ENCODE measurements around the gene NSFL1C. TPM values are rescaled to one million over a fixed set of nuclear protein-coding genes. Genes with fewer than 3 reads are reported as not detected.

The NSFL1C gene
- total RNA-seq, 5 donors from 2014 or later (not counting 1 experiment from before 2014, with no cell fraction given) = 56.7 to 68.7 (median 65.8) TPM

GRCh38 chr20:1477896-1478490, 11.3 kb upstream of the NSFL1C start:
- Histone ChIP-seq H3K9me3 (no peaks in the 10 kb centered on the region), H3K27ac (ENCODE audit: low read length) (no peak overlapping the region), H3K27me3 (replicated peaks in 1 of 2; ENCODE audit: control insufficient read depth in 2 of 2, extremely low read depth in 1 of 2, insufficient read depth in 2 of 2, low read length in 1 of 2) (peaks cover 0 to 21% of the 10 kb centered on the region in 2 experiments), H3K4me3 (ENCODE audit: control insufficient read depth in 1 of 2, extremely low read depth in 1 of 2, low read length in 1 of 2) (no peak overlapping the region), H3K36me3 (ENCODE audit: control insufficient read depth in 2 of 2, extremely low read depth in 1 of 2, insufficient read depth in 1 of 2, low read length in 1 of 2) (no peaks in the 10 kb centered on the region), H3K4me1 (ENCODE audit: control insufficient read depth in 1 of 2, extremely low read depth in 1 of 2, insufficient read depth in 2 of 2, low read length in 2 of 2) (no peaks in the 10 kb centered on the region)
- Mint-ChIP-seq H3K27me3 (peaks cover 15 to 33% of the 10 kb centered on the region in 2 donors), H3K4me1 (no peaks in the 10 kb centered on the region), H3K9me3 (no peaks in the 10 kb centered on the region), H3K27ac (no peak overlapping the region), H3K4me3 (no peak overlapping the region), H3K36me3 (no peaks in the 10 kb centered on the region)
- DNase-seq = no peak
- no peak for ATAC-seq (replicated peaks in 1 of 4)
- ChIA-PET CTCF (no interaction called here), POLR2A (no interaction called here)
- 84% methylated on average over 4 of the region's 7 CpGs for WGBS (ENCODE audit: insufficient coverage)

GRCh38 chr20:1474817-1475603, 8.4 kb upstream of the NSFL1C start:
- Mint-ChIP-seq H3K27ac (no peak overlapping the region), H3K27me3 (peaks cover 11 to 32% of the 10 kb centered on the region in 2 donors), H3K4me1 (no peaks in the 10 kb centered on the region), H3K9me3 (no peaks in the 10 kb centered on the region), H3K36me3 (no peaks in the 10 kb centered on the region), H3K4me3 (no peak overlapping the region)
- POLR2A ChIA-PET = no interaction called here
- no peak for ATAC-seq (replicated peaks in 1 of 4)
- Histone ChIP-seq H3K36me3 (ENCODE audit: control insufficient read depth in 2 of 2, extremely low read depth in 1 of 2, insufficient read depth in 1 of 2, low read length in 1 of 2) (no peaks in the 10 kb centered on the region), H3K4me1 (ENCODE audit: control insufficient read depth in 1 of 2, extremely low read depth in 1 of 2, insufficient read depth in 2 of 2, low read length in 2 of 2) (no peaks in the 10 kb centered on the region), H3K9me3 (no peaks in the 10 kb centered on the region), H3K27me3 (replicated peaks in 1 of 2; ENCODE audit: control insufficient read depth in 2 of 2, extremely low read depth in 1 of 2, insufficient read depth in 2 of 2, low read length in 1 of 2) (peaks cover 0 to 31% of the 10 kb centered on the region in 2 experiments), H3K27ac (ENCODE audit: low read length) (no peak overlapping the region), H3K4me3 (ENCODE audit: control insufficient read depth in 1 of 2, extremely low read depth in 1 of 2, low read length in 1 of 2) (no peak overlapping the region)
- peak in 1 of 35 experiments; percentile 14 for DNase-seq
- WGBS (ENCODE audit: insufficient coverage) = 100% methylated on average over 1 of the region's 4 CpGs
- CTCF ChIA-PET = no interaction called here

DNA sequence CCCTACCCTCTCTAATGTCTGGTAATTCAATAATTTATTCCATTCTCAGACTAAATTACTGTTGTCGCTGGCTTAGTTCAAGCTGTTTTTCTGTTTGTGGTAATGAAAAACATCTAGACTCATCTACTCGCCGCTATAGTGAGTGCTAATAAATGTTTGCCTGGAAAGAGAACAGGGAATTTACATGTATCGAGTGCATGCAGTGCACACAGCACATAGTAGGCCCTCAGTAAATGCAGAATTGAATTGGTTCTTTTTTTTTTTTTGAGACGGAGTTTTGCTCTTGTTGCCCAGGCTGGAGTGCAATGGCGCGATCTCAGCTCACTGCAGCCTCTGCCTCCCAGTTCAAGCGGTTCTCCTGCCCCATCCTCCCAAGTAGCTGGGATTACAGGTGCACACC, 7.7 kb upstream of the NSFL1C start:
- Mint-ChIP-seq H3K27me3 (peaks cover 11 to 30% of the 10 kb centered on the region in 2 donors), H3K4me3 (no peak overlapping the region), H3K36me3 (no peaks in the 10 kb centered on the region), H3K9me3 (no peaks in the 10 kb centered on the region), H3K4me1 (no peaks in the 10 kb centered on the region), H3K27ac (no peak overlapping the region)
- ATAC-seq (replicated peaks in 1 of 4) = no peak
- Histone ChIP-seq H3K4me1 (ENCODE audit: control insufficient read depth in 1 of 2, extremely low read depth in 1 of 2, insufficient read depth in 2 of 2, low read length in 2 of 2) (no peaks in the 10 kb centered on the region), H3K27me3 (replicated peaks in 1 of 2; ENCODE audit: control insufficient read depth in 2 of 2, extremely low read depth in 1 of 2, insufficient read depth in 2 of 2, low read length in 1 of 2) (peaks cover 0 to 36% of the 10 kb centered on the region in 2 experiments), H3K9me3 (no peaks in the 10 kb centered on the region), H3K36me3 (ENCODE audit: control insufficient read depth in 2 of 2, extremely low read depth in 1 of 2, insufficient read depth in 1 of 2, low read length in 1 of 2) (no peaks in the 10 kb centered on the region), H3K27ac (ENCODE audit: low read length) (no peak overlapping the region), H3K4me3 (ENCODE audit: control insufficient read depth in 1 of 2, extremely low read depth in 1 of 2, low read length in 1 of 2) (no peak overlapping the region)
- ChIA-PET CTCF (no interaction called here), POLR2A (no interaction called here)
- no peak for DNase-seq
- 89% methylated on average over 3 of the region's 8 CpGs for WGBS (ENCODE audit: insufficient coverage)

DNA sequence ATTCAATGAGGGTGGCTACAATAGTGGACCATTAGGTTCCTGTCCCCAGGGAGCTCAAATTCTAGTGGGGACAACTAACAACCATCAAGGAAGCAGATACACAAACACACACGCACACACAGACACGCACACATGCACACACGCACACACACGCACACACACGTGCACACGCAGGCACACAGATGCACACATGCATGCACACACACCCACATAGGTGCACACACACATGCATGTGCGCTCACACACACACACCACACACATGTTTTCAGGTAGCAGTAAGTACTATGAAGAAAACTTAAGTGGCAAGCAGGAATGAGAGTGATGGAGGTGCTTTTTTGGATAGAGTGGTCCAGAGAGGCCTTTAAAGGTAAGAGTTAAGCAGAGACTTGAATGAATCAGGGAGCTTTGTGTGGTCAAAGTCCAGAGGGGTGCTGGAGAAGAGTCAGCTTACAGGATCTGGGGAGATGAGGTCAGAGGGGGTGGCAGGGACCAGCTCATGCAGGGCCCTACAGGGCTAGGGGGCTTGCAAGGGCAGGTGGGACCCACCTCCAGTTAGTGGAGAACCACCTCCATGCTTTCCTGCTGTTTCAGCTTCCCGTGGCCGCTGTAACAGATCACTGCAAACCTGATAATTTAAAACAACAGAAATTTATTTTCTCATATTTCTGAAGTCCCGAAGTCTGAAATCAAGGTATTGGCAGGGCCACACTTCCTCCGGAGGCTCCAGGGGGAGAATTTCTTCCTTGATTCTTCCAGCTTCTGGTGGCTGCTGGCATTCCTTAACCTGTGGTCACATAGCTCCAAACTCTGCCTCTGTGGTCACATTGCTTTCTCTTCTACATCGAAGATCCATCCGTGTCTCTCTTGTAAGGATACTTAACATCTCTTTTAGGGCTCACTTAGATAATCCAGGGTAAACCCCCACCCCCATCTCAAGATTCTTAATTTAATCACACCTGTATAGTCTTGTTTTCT, 6.9 kb upstream of the NSFL1C start:
- peaks cover 13 to 29% of the 10 kb centered on the region in 2 donors for H3K27me3 Mint-ChIP-seq
- no peaks in the 10 kb centered on the region for H3K36me3 Mint-ChIP-seq
- no peak overlapping the region for H3K27ac Mint-ChIP-seq
- Histone ChIP-seq H3K36me3 (ENCODE audit: control insufficient read depth in 2 of 2, extremely low read depth in 1 of 2, insufficient read depth in 1 of 2, low read length in 1 of 2) (no peaks in the 10 kb centered on the region), H3K27ac (ENCODE audit: low read length) (no peak overlapping the region), H3K4me1 (ENCODE audit: control insufficient read depth in 1 of 2, extremely low read depth in 1 of 2, insufficient read depth in 2 of 2, low read length in 2 of 2) (no peaks in the 10 kb centered on the region), H3K9me3 (no peaks in the 10 kb centered on the region), H3K27me3 (replicated peaks in 1 of 2; ENCODE audit: control insufficient read depth in 2 of 2, extremely low read depth in 1 of 2, insufficient read depth in 2 of 2, low read length in 1 of 2) (peaks cover 0 to 43% of the 10 kb centered on the region in 2 experiments), H3K4me3 (ENCODE audit: control insufficient read depth in 1 of 2, extremely low read depth in 1 of 2, low read length in 1 of 2) (no peak overlapping the region)
- ChIA-PET POLR2A (no interaction called here), CTCF (interaction anchor here in 1 of 2 donors (0.6 kb wide), 1 partner anchor 253 kb away, joined by 3 read pairs; no protein-coding TSS in a partner anchor)
- no peaks in the 10 kb centered on the region for H3K4me1 Mint-ChIP-seq
- WGBS (ENCODE audit: insufficient coverage) = 91% methylated on average over 4 of the region's 13 CpGs
- no peaks in the 10 kb centered on the region for H3K9me3 Mint-ChIP-seq
- DNase-seq (no peak), ATAC-seq (replicated peaks in 1 of 4) (no peak)
- no peak overlapping the region for H3K4me3 Mint-ChIP-seq

DNA sequence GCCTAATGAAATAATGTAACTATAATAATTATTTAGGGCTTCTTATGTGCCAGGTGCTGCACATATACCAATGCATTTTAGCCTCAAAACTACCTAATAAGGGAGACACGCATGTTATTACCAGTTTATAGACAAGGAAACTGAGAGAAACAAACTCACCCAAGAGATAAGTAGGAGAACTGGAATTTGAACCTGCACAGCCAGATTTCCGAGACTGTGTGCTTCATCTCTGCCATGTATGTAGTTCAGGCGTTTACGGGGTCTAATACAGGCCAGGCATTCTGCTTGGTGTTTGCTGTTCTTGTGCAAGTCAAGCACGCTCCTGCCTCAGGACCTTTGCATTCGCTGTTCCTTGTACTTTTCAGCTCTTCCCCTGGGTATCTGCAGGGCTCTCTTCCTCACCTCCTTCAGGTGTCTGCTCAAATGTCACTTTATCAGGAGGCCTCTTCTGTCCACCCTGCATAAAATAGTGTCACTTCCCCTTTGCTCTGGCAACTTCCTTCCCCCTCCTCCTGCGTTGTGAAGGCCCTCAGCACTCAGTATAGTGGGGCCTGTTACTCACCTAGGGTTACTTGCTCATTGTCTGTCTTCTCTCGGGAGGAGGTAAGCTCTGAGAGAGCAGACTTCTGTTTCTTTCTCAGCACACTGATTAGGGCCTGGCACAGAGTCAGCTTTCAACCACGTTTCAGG, 6.1 kb upstream of the NSFL1C start:
- POLR2A ChIA-PET = no interaction called here
- DNase-seq = peak in 1 of 35 experiments; percentile 17
- H3K27ac ChIP-seq (ENCODE audit: low read length) = no peak overlapping the region
- WGBS (ENCODE audit: insufficient coverage) = 68% methylated on average over 6 of the region's 9 CpGs
- no peaks in the 10 kb centered on the region for H3K9me3 Mint-ChIP-seq
- no peaks in the 10 kb centered on the region for H3K36me3 ChIP-seq (ENCODE audit: control insufficient read depth in 2 of 2, extremely low read depth in 1 of 2, insufficient read depth in 1 of 2, low read length in 1 of 2)
- peaks cover 5 to 7% (median 5%) of the 10 kb centered on the region in 3 donors for H3K4me1 Mint-ChIP-seq
- no peak for ATAC-seq (replicated peaks in 1 of 4)
- H3K27ac Mint-ChIP-seq = no peak overlapping the region
- no peak overlapping the region for H3K4me3 ChIP-seq (ENCODE audit: control insufficient read depth in 1 of 2, extremely low read depth in 1 of 2, low read length in 1 of 2)
- no peak overlapping the region for H3K4me3 Mint-ChIP-seq
- H3K4me1 ChIP-seq (ENCODE audit: control insufficient read depth in 1 of 2, extremely low read depth in 1 of 2, insufficient read depth in 2 of 2, low read length in 2 of 2) = peaks cover 1 to 2% of the 10 kb centered on the region in 2 experiments
- no peaks in the 10 kb centered on the region for H3K36me3 Mint-ChIP-seq
- no peaks in the 10 kb centered on the region for H3K9me3 ChIP-seq
- peaks cover 0 to 46% of the 10 kb centered on the region in 2 experiments for H3K27me3 ChIP-seq (replicated peaks in 1 of 2; ENCODE audit: control insufficient read depth in 2 of 2, extremely low read depth in 1 of 2, insufficient read depth in 2 of 2, low read length in 1 of 2)
- CTCF ChIA-PET = interaction anchor here in 1 of 2 donors (0.6 kb wide), 1 partner anchor 254 kb away, joined by 3 read pairs; no protein-coding TSS in a partner anchor
- H3K27me3 Mint-ChIP-seq = peaks cover 10 to 23% of the 10 kb centered on the region in 2 donors

GRCh38 chr20:1471242-1471641, 4.6 kb upstream of the NSFL1C start:
- no peak overlapping the region for H3K27ac ChIP-seq (ENCODE audit: low read length)

More at GRCh38 chr20:1471242-1471641, 4.6 kb upstream of the NSFL1C start:
- CTCF ChIA-PET = no interaction called here
- peaks cover 10 to 22% of the 10 kb centered on the region in 2 donors for H3K27me3 Mint-ChIP-seq
- H3K36me3 ChIP-seq (ENCODE audit: control insufficient read depth in 2 of 2, extremely low read depth in 1 of 2, insufficient read depth in 1 of 2, low read length in 1 of 2) = no peaks in the 10 kb centered on the region
- H3K4me1 ChIP-seq (ENCODE audit: control insufficient read depth in 1 of 2, extremely low read depth in 1 of 2, insufficient read depth in 2 of 2, low read length in 2 of 2) = peaks cover 9% of the 10 kb centered on the region in 2 experiments
- H3K9me3 Mint-ChIP-seq = no peaks in the 10 kb centered on the region
- H3K27me3 ChIP-seq (replicated peaks in 1 of 2; ENCODE audit: control insufficient read depth in 2 of 2, extremely low read depth in 1 of 2, insufficient read depth in 2 of 2, low read length in 1 of 2) = peaks cover 0 to 43% of the 10 kb centered on the region in 2 experiments
- WGBS (ENCODE audit: insufficient coverage) = no CpG with 5 or more reads among the region's 2 CpGs
- H3K4me1 Mint-ChIP-seq = peaks cover 13% of the 10 kb centered on the region in 3 donors
- H3K36me3 Mint-ChIP-seq = no peaks in the 10 kb centered on the region
- H3K4me3 Mint-ChIP-seq = no peak overlapping the region
- no peak overlapping the region for H3K27ac Mint-ChIP-seq
- ATAC-seq (replicated peaks in 1 of 4) (no peak), DNase-seq (no peak)
- H3K4me3 ChIP-seq (ENCODE audit: control insufficient read depth in 1 of 2, extremely low read depth in 1 of 2, low read length in 1 of 2) = no peak overlapping the region
- POLR2A ChIA-PET = no interaction called here
- no peaks in the 10 kb centered on the region for H3K9me3 ChIP-seq

All from T-cell (primary cell).